ENCODE data around the gene HPSE. TPM values are rescaled to one million over a fixed set of nuclear protein-coding genes. Genes with fewer than 3 reads are reported as not detected.

HPSE gene
- total and polyA plus RNA-seq, 2 experiments from 2014 or later: 2.2 to 2.9 TPM

DNA sequence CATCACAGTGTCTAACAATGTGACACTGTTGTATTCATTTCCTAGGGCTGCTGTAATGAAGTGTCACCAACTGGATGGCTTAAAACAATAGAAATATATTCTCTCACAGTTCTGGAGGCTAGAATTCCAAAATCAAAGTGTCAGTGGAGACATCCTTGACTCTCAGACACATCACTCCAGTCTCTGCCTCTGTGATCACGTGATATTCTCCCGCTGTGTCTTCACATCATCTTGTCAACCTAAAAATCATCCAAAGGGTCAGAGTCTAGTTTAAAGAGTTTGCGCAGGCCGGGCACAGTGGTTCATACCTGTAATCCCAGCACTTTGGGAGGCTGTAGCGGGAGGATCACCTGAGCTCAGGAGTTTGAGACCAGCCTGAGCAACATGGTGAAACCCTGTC, 36.6 kb upstream of the HPSE start (continued):
- TF ChIP-seq, protein P1, sequence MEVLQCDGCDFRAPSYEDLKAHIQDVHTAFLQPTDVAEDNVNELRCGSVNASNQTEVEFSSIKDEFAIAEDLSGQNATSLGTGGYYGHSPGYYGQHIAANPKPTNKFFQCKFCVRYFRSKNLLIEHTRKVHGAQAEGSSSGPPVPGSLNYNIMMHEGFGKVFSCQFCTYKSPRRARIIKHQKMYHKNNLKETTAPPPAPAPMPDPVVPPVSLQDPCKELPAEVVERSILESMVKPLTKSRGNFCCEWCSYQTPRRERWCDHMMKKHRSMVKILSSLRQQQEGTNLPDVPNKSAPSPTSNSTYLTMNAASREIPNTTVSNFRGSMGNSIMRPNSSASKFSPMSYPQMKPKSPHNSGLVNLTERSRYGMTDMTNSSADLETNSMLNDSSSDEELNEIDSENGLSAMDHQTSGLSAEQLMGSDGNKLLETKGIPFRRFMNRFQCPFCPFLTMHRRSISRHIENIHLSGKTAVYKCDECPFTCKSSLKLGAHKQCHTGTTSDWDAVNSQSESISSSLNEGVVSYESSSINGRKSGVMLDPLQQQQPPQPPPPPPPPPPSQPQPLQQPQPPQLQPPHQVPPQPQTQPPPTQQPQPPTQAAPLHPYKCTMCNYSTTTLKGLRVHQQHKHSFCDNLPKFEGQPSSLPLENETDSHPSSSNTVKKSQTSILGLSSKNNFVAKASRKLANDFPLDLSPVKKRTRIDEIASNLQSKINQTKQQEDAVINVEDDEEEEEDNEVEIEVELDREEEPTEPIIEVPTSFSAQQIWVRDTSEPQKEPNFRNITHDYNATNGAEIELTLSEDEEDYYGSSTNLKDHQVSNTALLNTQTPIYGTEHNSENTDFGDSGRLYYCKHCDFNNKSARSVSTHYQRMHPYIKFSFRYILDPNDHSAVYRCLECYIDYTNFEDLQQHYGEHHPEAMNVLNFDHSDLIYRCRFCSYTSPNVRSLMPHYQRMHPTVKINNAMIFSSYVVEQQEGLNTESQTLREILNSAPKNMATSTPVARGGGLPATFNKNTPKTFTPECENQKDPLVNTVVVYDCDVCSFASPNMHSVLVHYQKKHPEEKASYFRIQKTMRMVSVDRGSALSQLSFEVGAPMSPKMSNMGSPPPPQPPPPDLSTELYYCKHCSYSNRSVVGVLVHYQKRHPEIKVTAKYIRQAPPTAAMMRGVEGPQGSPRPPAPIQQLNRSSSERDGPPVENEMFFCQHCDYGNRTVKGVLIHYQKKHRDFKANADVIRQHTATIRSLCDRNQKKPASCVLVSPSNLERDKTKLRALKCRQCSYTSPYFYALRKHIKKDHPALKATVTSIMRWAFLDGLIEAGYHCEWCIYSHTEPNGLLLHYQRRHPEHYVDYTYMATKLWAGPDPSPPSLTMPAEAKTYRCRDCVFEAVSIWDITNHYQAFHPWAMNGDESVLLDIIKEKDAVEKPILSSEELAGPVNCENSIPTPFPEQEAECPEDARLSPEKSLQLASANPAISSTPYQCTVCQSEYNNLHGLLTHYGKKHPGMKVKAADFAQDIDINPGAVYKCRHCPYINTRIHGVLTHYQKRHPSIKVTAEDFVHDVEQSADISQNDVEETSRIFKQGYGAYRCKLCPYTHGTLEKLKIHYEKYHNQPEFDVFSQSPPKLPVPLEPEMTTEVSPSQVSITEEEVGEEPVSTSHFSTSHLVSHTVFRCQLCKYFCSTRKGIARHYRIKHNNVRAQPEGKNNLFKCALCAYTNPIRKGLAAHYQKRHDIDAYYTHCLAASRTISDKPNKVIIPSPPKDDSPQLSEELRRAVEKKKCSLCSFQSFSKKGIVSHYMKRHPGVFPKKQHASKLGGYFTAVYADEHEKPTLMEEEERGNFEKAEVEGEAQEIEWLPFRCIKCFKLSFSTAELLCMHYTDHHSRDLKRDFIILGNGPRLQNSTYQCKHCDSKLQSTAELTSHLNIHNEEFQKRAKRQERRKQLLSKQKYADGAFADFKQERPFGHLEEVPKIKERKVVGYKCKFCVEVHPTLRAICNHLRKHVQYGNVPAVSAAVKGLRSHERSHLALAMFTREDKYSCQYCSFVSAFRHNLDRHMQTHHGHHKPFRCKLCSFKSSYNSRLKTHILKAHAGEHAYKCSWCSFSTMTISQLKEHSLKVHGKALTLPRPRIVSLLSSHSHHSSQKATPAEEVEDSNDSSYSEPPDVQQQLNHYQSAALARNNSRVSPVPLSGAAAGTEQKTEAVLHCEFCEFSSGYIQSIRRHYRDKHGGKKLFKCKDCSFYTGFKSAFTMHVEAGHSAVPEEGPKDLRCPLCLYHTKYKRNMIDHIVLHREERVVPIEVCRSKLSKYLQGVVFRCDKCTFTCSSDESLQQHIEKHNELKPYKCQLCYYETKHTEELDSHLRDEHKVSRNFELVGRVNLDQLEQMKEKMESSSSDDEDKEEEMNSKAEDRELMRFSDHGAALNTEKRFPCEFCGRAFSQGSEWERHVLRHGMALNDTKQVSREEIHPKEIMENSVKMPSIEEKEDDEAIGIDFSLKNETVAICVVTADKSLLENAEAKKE (CRISPR knock-in tag; IDR thresholded peaks at IDR 0.05): no peak
- no peak for TF ChIP-seq CREB1 (CRISPR knock-in tag; IDR thresholded peaks at IDR 0.05; ENCODE audit: low read depth)

DNA sequence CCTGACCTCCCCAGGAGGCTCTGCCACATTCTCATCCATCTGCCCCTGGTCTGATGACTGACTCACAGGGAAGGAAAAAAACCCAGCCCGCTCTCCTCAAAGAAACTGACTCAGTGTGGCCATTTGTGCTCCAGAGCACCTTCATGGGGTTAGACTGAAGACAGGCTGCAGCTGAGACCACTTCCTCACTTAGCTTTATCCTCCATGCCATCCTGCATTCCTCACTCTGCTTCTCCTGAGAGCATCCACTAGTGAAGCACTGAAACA, 35.9 kb upstream of the HPSE start:
- Histone ChIP-seq H3K4me1 (ENCODE audit: insufficient read depth) (no peaks in the 10 kb centered on the region), H3K4me3 (no peak overlapping the region), H4K20me1 (replicated peaks; ENCODE audit: insufficient read depth) (no peaks in the 10 kb centered on the region), H3F3A (replicated peaks; ENCODE audit: low read depth) (no peaks in the 10 kb centered on the region), H3K4me2 (no peak overlapping the region), H3K9me2 (ENCODE audit: insufficient read depth) (peaks cover 5% of the 10 kb centered on the region; the same call in 1 of the 2 replicates), H3K79me2 (replicated peaks; ENCODE audit: insufficient read depth) (no peaks in the 10 kb centered on the region), H2AFZ (no peak overlapping the region), H3K27ac (ENCODE audit: low read depth) (no peak overlapping the region), H3K36me3 (ENCODE audit: insufficient read depth) (no peaks in the 10 kb centered on the region), H3K27me3 (ENCODE audit: insufficient read depth) (no peaks in the 10 kb centered on the region)
- Mint-ChIP-seq H3K27ac (no peak overlapping the region), H3K36me3 (ENCODE audit: low read depth) (no peaks in the 10 kb centered on the region), H3K4me3 (no peak overlapping the region), H3K4me1 (no peaks in the 10 kb centered on the region), H3K27me3 (ENCODE audit: insufficient read depth, low read depth, poor library complexity) (peaks cover 7% of the 10 kb centered on the region), H3K9me3 (no peaks in the 10 kb centered on the region)
- TF ChIP-seq EZH2 (IDR thresholded peaks at IDR 0.05; ENCODE audit: low read depth, unreplicated experiment) (no peak), POLR2AphosphoS5 (IDR thresholded peaks at IDR 0.05; ENCODE audit: low read depth) (no peak), ZNF331 (CRISPR knock-in tag; IDR thresholded peaks at IDR 0.05; ENCODE audit: low read depth) (no peak), JUNB (IDR thresholded peaks at IDR 0.05; ENCODE audit: unreplicated experiment) (no peak)
- TF ChIP-seq, protein P2, sequence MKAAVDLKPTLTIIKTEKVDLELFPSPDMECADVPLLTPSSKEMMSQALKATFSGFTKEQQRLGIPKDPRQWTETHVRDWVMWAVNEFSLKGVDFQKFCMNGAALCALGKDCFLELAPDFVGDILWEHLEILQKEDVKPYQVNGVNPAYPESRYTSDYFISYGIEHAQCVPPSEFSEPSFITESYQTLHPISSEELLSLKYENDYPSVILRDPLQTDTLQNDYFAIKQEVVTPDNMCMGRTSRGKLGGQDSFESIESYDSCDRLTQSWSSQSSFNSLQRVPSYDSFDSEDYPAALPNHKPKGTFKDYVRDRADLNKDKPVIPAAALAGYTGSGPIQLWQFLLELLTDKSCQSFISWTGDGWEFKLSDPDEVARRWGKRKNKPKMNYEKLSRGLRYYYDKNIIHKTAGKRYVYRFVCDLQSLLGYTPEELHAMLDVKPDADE (IDR thresholded peaks at IDR 0.05): no peak
- ATAC-seq (no peak), DNase-seq (ENCODE audit: low spot score) (no peak)

Data from GM23338 (cell line).